Lung microvascular endothelial cell (primary cell): ENCODE data around the gene MYOD1. TPM values are rescaled to one million over a fixed set of nuclear protein-coding genes. Genes with fewer than 3 reads are reported as not detected.

Source experiments
- DNase-seq, 2 donors: peaks; one replicate each; pipeline versions ENCODE4 v3.0.0 to v3.0.0-alpha.2; 2010; ENCODE audit warnings: low read depth in 2 of 2
- total RNA-seq: library from RNA; depleted of rRNA; stranded (reverse); fragments of >200 nt; gene quantifications from 2 replicates; pipeline ENCODE4 v1.2.1, GENCODE V29; 2014

The MYOD1 gene
- total RNA-seq, 1 donor from 2014 or later: not detected

DNA sequence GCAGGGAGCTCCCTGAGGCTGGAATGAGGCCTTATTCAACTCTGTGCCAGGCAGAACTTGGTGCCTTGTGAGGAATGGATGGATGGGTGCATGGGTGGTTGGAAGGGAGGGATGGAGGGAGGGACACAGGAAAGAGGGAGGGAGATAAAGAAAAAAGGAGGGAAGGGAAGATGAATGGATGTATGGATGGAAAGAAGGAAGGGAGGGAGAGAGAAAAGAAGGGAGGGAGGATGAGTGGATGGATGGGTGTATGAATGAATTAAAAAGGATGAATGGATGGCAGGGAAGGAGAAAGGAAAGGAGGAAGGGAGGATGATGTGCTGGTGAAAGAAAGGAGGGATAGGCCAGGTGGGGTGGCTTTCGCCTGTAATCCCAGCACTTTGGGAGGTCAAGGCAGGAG lies 49.8 kb downstream of the MYOD1 start:
- no peak for DNase-seq

DNA sequence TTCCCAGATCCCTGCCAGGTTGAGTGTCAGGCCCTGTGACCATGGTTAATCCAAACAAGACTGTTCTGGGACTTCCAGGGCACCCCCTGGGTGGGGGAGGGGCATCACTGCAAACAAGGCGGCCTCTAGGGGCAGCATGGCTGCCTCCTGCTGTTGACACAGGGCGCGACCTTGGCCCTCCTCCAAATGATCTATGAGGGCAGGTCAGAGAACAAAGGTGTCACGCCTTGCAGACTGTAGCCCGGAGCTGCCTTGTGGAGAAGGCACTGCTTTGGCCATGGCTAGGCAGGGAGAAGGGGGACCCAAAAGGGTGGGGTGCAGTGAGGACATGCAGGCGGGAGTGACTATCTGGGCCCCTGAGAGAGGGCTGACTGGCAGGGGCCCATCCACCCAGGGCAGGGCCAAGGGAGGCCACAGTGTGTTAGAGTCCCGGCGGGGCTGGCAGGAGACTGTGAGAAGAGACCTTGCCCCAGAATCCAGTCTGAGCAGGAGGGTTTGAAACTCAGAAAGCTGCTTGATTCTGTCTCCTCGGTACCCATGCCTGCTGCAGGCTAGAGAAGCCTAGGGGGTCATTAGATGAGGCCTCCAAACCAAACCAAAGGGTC lies 50.8 kb downstream of the MYOD1 start:
- DNase-seq: no peak

DNA sequence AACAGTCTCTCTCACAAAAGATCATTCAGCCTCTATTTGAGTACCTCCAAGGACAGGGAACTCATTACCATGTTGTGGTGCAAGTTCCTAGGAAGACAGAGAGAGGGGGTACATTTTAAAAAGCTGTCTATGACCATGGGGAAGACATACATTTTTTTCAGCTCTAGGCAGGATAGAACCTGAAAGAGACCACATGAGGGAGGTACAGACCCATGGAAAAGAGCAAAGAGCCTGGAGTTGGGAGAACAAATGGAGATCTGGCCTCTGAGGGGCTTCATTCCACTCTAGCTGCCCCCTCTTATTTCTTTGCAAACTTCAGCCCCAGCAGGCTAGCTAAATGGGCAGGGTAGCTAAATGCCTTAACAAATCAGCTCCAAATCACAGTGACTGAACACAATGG lies 51.5 kb downstream of the MYOD1 start:
- DNase-seq: peak in 1 of 2 donors; percentile 6

DNA sequence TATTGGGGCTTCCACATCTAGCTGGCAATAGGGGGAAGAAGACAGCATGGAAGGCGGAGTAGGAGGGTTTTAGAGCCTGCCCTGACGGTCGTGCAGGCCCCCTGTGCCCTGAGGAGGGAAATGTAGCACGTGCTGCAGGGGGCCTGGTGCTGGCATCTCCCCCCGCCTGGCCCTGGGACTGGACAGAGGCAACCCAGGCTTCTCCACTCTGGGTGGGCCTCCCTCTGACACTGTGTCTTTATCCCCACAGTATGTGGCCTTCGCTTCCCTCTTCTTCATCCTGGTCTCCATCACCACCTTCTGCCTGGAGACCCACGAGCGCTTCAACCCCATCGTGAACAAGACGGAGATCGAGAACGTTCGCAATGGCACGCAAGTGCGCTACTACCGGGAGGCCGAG lies 52.0 kb downstream of the MYOD1 start:
- DNase-seq: no peak

Other genes starting within 250 kb of the MYOD1 start
- gene ABCC8, start 242.7 kb upstream of the MYOD1 start, total RNA-seq: not detected in 2 replicates
- not detected in 2 replicates for gene USH1C, start 175.2 kb upstream of the MYOD1 start, total RNA-seq
- not detected in 2 replicates for gene OTOG, start 172.3 kb upstream of the MYOD1 start, total RNA-seq
- not detected in 2 replicates for gene KCNC1, start 15.2 kb downstream of the MYOD1 start, total RNA-seq